Measurements from ENCODE around the gene DIABLO.
"Not testable (repeated sequence)": the region's sequence is repeated elsewhere in the genome, so short reads cannot be mapped to it uniquely, and the experiment has no call there.

DIABLO gene

GRCh38 chr12:122225683-122226365, at the start of gene DIABLO:
TSS of gene DIABLO (minus strand) at chr12:122226052. CDS start at chr12:122226014, 38 bp downstream.
- peak; percentile 91 for DNase-seq (ENCODE audit: low read depth, low spot score)

GRCh38 chr12:122275459-122275858, 49.6 kb upstream of the DIABLO start:
- no peak for DNase-seq (ENCODE audit: low read depth, low spot score)

- DNase-seq (ENCODE audit: low read depth, low spot score) = peak; percentile 99
These were observed 40.5 kb upstream of the DIABLO start, which contains the start of gene VPS33A for GRCh38 chr12:122266230-122266901. TSS of gene VPS33A (minus strand) at chr12:122266494. CDS start at chr12:122266408, 86 bp downstream.

- DNase-seq (ENCODE audit: low read depth, low spot score) = no peak
These were observed 40.0 kb upstream of the DIABLO start for GRCh38 chr12:122265886-122266229.

GRCh38 chr12:122265476-122265875, 39.6 kb upstream of the DIABLO start:
- DNase-seq (ENCODE audit: low read depth, low spot score) = no peak

GRCh38 chr12:122260735-122261134, 34.9 kb upstream of the DIABLO start:
- not testable (repeated sequence) for DNase-seq (ENCODE audit: low read depth, low spot score)

GRCh38 chr12:122258939-122259338, 33.1 kb upstream of the DIABLO start:
- not testable (repeated sequence) for DNase-seq (ENCODE audit: low read depth, low spot score)

- DNase-seq (ENCODE audit: low read depth, low spot score) = not testable (repeated sequence)
These were observed 32.6 kb upstream of the DIABLO start for GRCh38 chr12:122258462-122258861.

GRCh38 chr12:122250536-122250935, 24.7 kb upstream of the DIABLO start:
- no peak for DNase-seq (ENCODE audit: low read depth, low spot score)

- no peak for DNase-seq (ENCODE audit: low read depth, low spot score)
These were observed 24.2 kb upstream of the DIABLO start for GRCh38 chr12:122250047-122250446.

- no peak for DNase-seq (ENCODE audit: low read depth, low spot score)
These were observed 19.7 kb upstream of the DIABLO start for GRCh38 chr12:122245553-122245952.

- no peak for DNase-seq (ENCODE audit: low read depth, low spot score)
These were observed 18.9 kb upstream of the DIABLO start for GRCh38 chr12:122244565-122245371.

GRCh38 chr12:122243965-122244364, 18.1 kb upstream of the DIABLO start:
- DNase-seq (ENCODE audit: low read depth, low spot score) = no peak

- no peak for DNase-seq (ENCODE audit: low read depth, low spot score)
These were observed 13.0 kb upstream of the DIABLO start for GRCh38 chr12:122238861-122239260.

- DNase-seq (ENCODE audit: low read depth, low spot score) = no peak
These were observed 9.9 kb upstream of the DIABLO start for GRCh38 chr12:122235741-122236140.

GRCh38 chr12:122232691-122233090, 6.8 kb upstream of the DIABLO start:
- DNase-seq (ENCODE audit: low read depth, low spot score) = no peak

- DNase-seq (ENCODE audit: low read depth, low spot score) = no peak
These were observed 4.9 kb upstream of the DIABLO start for GRCh38 chr12:122230798-122231197.

- no peak for DNase-seq (ENCODE audit: low read depth, low spot score)
These were observed 2.2 kb upstream of the DIABLO start for GRCh38 chr12:122228092-122228491.

- no peak for DNase-seq (ENCODE audit: low read depth, low spot score)
These were observed 1.5 kb upstream of the DIABLO start for GRCh38 chr12:122227341-122227740.

- DNase-seq (ENCODE audit: low read depth, low spot score) = peak; percentile 72
These were observed 694 bp upstream of the DIABLO start for GRCh38 chr12:122226366-122227125.

GRCh38 chr12:122216445-122216844, 9.4 kb downstream of the DIABLO start:
- no peak for DNase-seq (ENCODE audit: low read depth, low spot score)

GRCh38 chr12:122215771-122216170, 10.1 kb downstream of the DIABLO start:
- DNase-seq (ENCODE audit: low read depth, low spot score) = no peak

All from iPS DF 19.7 (cell line).